Rectal smooth muscle tissue (tissue), 1 donor: ENCODE measurements around the gene ATP10B.

Source experiments
- H3K27ac ChIP-seq: one replicate; pipeline ENCODE4 v1.7.0; 2013; ENCODE audit warnings: low read depth, low read length, inconsistent platforms
- H3K27me3 ChIP-seq: one replicate; pipeline ENCODE4 v1.7.0; 2013; ENCODE audit warnings: low read length; ENCODE audit not compliant: control insufficient read depth, insufficient read depth
- H3K36me3 ChIP-seq: one replicate; pipeline ENCODE4 v1.7.0; 2013; ENCODE audit warnings: low read length; ENCODE audit not compliant: control insufficient read depth, insufficient read depth
- H3K4me1 ChIP-seq: one replicate; pipeline ENCODE4 v1.7.0; 2013; ENCODE audit warnings: low read length; ENCODE audit not compliant: control insufficient read depth, insufficient read depth
- H3K4me3 ChIP-seq: one replicate; pipeline ENCODE4 v1.7.0; 2013; ENCODE audit warnings: low read length
- H3K9ac ChIP-seq: one replicate; pipeline ENCODE4 v1.7.0; 2013; ENCODE audit warnings: low read length

ATP10B gene

DNA sequence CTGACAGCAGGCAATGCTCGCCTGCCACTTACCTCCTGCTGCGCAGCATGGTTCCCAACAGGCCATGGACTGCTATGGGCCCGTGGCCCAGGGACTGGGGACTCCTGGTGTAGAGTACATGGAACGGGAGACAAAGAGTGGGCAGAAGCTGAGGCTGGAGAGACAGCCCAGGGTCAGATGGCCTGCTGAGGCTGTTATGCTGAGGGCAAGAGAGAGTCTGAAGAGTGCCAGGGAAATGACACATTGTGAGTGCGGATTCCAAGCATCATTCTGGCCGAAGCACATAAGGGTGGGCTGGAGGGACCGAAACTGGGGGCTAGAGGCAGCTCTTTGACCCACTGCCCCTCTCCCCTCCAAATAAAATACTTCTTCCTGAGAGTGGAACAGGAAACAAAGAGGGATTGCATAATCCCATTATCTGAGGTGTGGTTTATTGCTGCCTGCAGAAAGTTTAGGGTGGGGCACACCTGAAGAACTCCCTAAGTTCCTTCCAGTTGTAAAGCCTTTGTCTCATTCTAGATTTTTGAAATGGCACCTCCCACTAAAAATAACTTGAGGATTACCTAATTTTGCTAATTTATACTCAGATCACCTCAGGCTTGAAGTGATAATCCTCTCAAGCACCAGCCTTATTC is 158.1 kb downstream of the ATP10B start:
- no peaks in the 10 kb centered on the region for H3K4me1 ChIP-seq
- H3K27me3 ChIP-seq = no peaks in the 10 kb centered on the region
- H3K9ac ChIP-seq = no peak overlapping the region
- no peak overlapping the region for H3K4me3 ChIP-seq
- H3K36me3 ChIP-seq = no peaks in the 10 kb centered on the region
- H3K27ac ChIP-seq = no peak overlapping the region

DNA sequence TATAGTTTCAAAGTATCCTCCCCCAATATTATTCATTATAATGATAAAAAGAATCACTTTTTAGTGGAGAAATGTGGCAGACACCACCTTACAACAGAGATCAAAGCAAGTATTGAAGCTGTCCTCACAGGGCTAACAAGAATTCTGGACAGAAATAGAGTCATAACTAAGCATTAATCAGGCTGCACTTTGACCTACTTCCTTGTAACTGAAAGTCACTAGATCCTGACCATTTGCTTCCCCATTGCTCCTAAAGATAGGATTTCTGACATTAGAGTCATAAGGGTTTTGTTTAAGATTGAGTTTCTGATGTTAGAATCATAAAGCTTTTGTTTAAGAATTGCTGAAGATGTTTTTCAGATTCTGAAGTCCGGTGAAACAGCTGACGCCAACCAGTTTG is 159.7 kb downstream of the ATP10B start:
- no peaks in the 10 kb centered on the region for H3K4me1 ChIP-seq
- no peak overlapping the region for H3K9ac ChIP-seq
- H3K36me3 ChIP-seq = no peaks in the 10 kb centered on the region
- H3K27ac ChIP-seq = no peak overlapping the region
- H3K4me3 ChIP-seq = no peak overlapping the region
- no peaks in the 10 kb centered on the region for H3K27me3 ChIP-seq

DNA sequence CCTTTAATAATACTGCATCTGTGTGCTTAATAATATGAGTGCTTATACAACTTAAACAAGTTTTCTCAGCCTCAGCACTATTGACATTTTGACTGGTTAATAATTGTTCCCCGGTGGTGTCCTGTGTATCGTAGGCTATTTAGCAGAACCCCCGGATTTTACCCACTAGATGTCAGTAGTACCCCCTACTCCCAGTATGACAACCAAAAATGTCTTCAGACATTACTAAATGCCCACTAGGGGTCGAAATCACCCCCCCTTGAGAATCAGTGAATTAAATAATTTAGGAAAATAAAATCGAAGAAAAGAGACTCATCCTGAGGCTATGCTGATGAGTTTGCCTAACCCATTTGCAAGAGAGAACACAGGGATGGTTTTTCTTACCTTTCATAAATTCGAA is 166.3 kb downstream of the ATP10B start:
- no peak overlapping the region for H3K4me3 ChIP-seq
- no peaks in the 10 kb centered on the region for H3K27me3 ChIP-seq
- H3K4me1 ChIP-seq = no peaks in the 10 kb centered on the region
- no peaks in the 10 kb centered on the region for H3K36me3 ChIP-seq
- H3K27ac ChIP-seq = no peak overlapping the region
- H3K9ac ChIP-seq = no peak overlapping the region

DNA sequence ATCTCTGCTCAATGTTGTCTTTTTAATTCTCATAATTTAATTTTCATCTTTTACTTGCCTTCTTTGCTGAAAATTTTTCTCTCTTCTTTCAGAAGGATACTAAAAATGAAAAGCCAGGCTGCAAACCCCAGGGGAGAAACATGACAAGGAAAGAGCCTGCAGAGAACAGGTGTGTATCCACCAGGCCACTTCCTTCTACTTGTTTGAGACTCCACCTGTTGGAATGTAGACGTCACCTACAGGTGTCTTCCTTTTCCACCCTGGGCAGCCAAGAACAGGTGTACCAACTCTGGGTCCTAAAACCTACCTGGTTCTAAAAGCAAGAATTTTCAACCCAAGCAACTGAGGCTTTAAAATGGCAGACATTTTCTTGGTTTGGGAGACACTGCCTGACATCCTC is 166.8 kb downstream of the ATP10B start:
- Histone ChIP-seq H3K4me1 (no peaks in the 10 kb centered on the region), H3K27me3 (no peaks in the 10 kb centered on the region), H3K4me3 (peak overlapping the region; percentile 60), H3K9ac (no peak overlapping the region), H3K36me3 (no peaks in the 10 kb centered on the region), H3K27ac (no peak overlapping the region)

DNA sequence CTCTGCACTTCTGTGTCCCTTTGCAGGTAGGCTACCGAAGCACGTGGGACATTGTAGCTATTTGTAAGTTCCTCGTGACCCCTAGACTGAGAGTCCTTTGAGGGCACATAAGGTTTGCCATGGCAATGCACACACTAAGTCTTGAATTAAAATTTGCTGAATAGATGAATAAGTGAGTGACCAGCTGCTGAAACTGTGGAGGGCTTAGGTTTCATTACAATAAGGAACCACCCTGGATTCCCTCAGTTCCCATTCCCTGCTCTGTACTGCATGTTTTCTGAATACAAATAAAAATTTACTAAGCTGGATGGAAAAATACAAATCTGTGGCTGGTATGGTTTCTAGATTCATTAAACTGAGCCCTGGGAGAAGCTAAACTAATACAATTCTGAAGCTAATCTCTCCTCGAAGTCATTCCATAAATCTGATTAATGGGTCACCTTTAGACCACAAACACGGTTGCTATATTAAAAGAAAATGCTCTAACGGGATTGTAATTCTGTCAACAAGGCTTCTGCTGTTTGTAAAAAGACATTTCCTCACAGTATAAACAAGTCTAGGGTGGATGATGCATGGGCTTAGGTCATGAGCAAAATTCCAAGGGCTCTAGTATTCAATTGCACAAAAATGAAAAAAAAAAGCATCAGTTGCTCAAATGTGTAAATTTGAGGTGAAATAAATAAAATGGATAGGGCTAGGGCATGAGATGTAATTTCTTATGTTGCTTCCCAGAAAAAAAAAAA is 172.3 kb downstream of the ATP10B start:
- Histone ChIP-seq H3K27ac (no peak overlapping the region), H3K4me3 (no peak overlapping the region), H3K36me3 (no peaks in the 10 kb centered on the region), H3K9ac (no peak overlapping the region), H3K27me3 (no peaks in the 10 kb centered on the region), H3K4me1 (no peaks in the 10 kb centered on the region)

DNA sequence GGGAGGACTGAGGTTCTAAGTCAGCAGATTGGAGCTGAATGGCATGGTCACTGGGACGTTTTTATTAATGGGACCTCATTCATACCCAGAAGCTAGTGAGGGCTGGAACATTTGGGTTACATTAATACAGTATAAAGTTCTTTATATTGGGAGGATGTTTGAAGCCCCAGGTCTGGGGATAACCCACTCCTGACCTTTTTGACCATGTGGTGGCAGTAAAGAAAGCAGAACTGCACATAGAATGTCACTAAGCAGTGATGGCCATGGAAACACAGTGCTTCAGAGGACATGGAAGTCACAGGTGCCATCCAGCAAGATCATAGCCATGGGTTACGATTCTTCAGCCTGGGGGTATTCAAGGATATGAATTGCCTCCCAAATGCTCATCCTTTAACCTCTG is 176.0 kb downstream of the ATP10B start:
- Histone ChIP-seq H3K9ac (no peak overlapping the region), H3K4me1 (no peaks in the 10 kb centered on the region), H3K36me3 (no peaks in the 10 kb centered on the region), H3K27ac (no peak overlapping the region), H3K4me3 (no peak overlapping the region), H3K27me3 (no peaks in the 10 kb centered on the region)

DNA sequence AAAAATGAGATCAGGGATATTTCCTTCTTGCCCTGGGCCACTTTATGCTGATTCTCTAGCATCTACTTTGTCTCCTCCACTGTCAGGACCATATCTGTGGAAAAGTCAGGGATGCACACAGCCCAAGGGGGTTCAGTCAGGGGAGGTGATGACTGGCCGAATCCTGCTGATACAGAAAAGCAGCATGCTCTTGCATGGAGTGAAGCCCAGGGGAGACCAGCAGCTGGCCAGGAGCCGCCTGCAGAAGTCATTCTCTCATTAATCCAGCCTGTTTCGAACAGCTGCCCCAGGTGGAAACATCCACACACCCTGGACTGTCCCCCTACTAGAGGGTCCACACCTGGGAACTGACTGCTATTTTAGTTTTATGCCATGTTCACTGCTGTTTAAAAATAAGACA is 177.1 kb downstream of the ATP10B start:
- H3K4me1 ChIP-seq = no peaks in the 10 kb centered on the region
- H3K4me3 ChIP-seq = no peak overlapping the region
- H3K27ac ChIP-seq = no peak overlapping the region
- no peaks in the 10 kb centered on the region for H3K27me3 ChIP-seq
- no peaks in the 10 kb centered on the region for H3K36me3 ChIP-seq
- H3K9ac ChIP-seq = no peak overlapping the region

DNA sequence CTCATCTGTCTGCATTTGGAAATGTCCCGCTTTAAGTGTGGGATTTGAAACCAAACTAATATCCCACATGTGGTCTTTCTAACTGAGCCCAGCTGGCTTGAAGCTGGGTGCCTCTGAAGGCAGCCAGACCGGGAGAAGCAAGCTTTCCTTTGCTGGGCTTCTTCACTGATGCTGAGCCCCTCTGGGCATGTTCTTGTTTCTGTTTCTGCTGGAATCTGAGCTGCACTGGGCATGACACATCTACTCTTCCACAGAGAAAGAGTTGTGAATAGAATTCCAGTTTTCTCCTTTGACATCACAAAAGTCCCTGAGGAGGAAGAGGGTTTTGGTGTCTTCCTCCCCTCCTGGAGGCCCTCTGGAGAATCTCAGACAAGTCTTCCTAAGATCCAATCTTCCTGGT is 179.5 kb downstream of the ATP10B start:
- Histone ChIP-seq H3K4me1 (no peaks in the 10 kb centered on the region), H3K27ac (no peak overlapping the region), H3K4me3 (no peak overlapping the region)

DNA sequence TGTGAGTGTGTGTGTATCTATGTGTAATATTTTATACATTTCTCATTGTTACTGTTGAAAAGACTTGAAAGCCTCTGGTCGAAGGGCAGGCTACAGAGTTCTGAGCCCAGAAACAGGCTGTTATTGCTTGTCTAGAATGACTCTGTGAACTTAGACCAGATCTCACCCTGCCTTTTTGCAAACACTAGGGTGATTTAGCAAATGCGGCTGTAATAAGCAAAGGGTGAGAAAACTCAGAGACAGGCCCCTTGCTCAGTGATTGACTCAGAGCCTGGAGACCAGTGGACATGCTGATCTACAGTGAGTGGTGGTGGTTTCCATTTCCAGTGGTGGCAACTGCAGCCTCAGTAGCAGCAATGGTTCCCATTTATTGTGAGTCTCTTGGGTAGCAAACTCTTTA is 183.7 kb downstream of the ATP10B start:
- no peaks in the 10 kb centered on the region for H3K36me3 ChIP-seq
- no peak overlapping the region for H3K4me3 ChIP-seq
- no peak overlapping the region for H3K9ac ChIP-seq
- H3K27me3 ChIP-seq = no peaks in the 10 kb centered on the region
- no peaks in the 10 kb centered on the region for H3K4me1 ChIP-seq
- H3K27ac ChIP-seq = no peak overlapping the region

More for the DNA sequence above, 179.5 kb downstream of the ATP10B start:
- H3K27me3 ChIP-seq = no peaks in the 10 kb centered on the region
- no peak overlapping the region for H3K9ac ChIP-seq
- no peaks in the 10 kb centered on the region for H3K36me3 ChIP-seq

DNA sequence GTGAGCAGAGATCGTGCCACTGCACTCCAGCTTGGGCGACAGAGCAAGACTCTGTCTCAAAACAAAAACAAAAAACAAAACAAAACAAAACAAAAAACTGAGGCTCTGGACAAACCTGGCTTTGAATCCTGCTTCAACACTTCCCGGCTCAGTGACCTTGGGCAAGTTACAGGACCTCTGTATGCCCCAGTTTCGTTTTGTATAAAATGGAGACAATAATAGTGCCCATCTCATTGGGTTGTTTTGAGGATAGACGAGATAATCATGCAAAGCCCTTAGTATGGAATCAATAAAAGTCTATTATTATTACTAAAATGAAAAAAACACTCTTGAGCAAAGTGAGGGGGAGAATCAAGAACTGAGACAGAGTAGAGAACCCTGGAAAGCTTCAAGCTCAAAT is 184.9 kb downstream of the ATP10B start:
- H3K9ac ChIP-seq = no peak overlapping the region
- no peak overlapping the region for H3K27ac ChIP-seq
- no peaks in the 10 kb centered on the region for H3K4me1 ChIP-seq
- H3K27me3 ChIP-seq = no peaks in the 10 kb centered on the region
- no peaks in the 10 kb centered on the region for H3K36me3 ChIP-seq
- H3K4me3 ChIP-seq = no peak overlapping the region

DNA sequence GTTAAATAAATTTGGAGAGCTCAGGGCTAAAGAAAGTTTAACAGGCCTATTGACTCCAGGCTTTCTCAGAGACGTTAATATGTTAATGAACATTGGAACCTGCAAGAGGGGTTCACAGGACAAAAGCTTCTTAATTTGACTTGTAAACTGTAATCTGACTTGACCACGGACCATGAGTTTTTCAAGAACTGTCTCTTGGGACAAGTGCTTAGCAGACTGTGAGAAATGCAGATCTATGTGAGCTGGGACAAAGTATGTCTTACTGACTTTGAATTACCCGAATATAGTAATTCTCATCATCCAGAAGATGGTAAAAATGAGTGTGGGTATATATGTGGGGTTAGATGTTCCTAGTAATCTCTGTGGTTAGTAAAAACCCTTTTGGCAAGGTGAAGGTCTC is 186.6 kb downstream of the ATP10B start:
- H3K4me3 ChIP-seq = no peak overlapping the region
- no peaks in the 10 kb centered on the region for H3K36me3 ChIP-seq
- H3K27ac ChIP-seq = no peak overlapping the region
- H3K9ac ChIP-seq = no peak overlapping the region
- H3K27me3 ChIP-seq = no peaks in the 10 kb centered on the region
- H3K4me1 ChIP-seq = no peaks in the 10 kb centered on the region

DNA sequence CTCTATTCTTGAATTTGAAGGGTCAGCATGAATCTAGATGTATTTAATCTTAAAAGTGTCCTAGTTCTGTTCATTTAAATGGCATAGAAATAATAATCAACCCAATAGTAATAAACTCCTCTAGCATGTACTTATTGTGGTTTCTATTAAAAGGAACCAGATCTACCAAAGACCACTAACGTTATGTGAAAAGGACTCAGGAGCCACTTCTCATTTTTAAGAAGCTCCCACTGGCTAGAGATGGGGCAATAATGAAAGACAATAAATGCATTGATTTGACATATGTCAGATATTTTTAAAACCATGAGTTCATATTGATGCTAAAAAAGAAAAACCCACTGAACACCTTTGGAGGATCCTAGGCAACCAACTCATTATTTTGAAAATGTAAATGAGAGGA is 191.9 kb downstream of the ATP10B start:
- Histone ChIP-seq H3K27ac (no peak overlapping the region), H3K27me3 (no peaks in the 10 kb centered on the region), H3K4me3 (no peak overlapping the region), H3K36me3 (no peaks in the 10 kb centered on the region), H3K9ac (no peak overlapping the region), H3K4me1 (no peaks in the 10 kb centered on the region)
